Limb (tissue), 2 donors: ENCODE results near the gene CFH.
"Not testable (repeated sequence)": the region's sequence is repeated elsewhere in the genome, so short reads cannot be mapped to it uniquely, and the experiment has no call there.

Experiments
- DNase-seq, 2 donors: peaks; one replicate each; pipeline ENCODE4 v3.0.0-alpha.2; 2016; ENCODE audit errors: extremely low spot score in 2 of 2

The CFH gene

DNA sequence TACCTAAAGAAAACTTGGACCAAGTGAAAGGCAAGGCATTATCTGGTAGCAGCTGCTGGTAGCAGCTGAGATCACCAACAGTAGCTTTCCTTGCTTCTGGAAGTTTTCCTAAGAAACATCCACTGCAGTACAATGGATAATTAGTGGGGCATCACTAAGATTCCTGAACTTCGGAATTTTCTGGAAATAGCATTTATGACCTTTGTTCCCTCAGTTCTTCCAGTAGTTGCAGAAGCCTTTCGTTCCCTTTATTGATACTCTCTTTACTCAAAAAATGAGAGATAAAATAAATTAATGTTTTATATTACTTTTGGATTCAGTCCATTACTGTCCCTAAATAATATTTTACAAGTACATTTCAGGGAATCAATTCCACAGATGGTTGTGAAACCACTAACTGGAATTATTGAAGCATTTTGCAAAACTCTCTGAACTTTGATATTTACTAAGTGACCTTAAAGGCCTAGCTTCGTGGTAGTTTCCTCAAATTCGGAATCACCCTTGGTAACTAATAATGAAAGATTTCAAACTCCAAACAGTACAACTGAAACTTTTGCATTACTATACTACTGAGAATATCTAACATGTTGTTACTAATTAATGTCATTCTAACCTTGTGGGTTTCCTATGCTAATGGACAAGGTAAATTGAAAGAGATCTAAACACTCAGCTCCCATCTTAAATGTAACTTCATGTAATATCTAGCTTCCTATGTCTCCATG lies 113.3 kb downstream of the CFH start:
- not testable (repeated sequence) for DNase-seq

GRCh38 chr1:196769823-196770222 lies 118.0 kb downstream of the CFH start:
- DNase-seq, result not testable (repeated sequence)

DNA sequence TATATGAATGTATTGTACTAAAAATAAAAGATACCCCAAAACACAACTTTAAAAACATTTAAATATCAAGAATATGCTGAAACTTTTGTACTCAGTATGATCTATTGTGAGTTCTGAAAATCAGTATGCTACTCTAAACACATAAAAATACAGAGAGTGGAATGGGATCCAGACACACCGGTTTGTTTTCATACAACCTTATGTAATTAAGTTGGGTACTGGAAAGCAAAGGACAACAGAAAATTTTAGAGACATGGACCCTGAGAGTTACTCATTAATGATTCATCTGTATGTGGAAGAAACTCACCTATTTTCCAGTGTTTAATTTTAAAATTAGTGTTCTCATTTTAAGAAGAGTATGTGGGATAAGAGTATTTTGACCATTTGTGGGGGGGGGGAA lies 121.9 kb downstream of the CFH start:
- DNase-seq, result no peak

GRCh38 chr1:196774175-196774574 lies 122.3 kb downstream of the CFH start:
- DNase-seq, result peak in 1 of 2 donors; percentile 21

- DNase-seq, result no peak
Observed at GRCh38 chr1:196774603-196775002, 122.8 kb downstream of the CFH start, which contains the start of gene CFHR3. Gene CFHR3, plus strand, starts transcription at chr1:196774840. Its CDS starts 47 bp downstream, at chr1:196774887.

DNA sequence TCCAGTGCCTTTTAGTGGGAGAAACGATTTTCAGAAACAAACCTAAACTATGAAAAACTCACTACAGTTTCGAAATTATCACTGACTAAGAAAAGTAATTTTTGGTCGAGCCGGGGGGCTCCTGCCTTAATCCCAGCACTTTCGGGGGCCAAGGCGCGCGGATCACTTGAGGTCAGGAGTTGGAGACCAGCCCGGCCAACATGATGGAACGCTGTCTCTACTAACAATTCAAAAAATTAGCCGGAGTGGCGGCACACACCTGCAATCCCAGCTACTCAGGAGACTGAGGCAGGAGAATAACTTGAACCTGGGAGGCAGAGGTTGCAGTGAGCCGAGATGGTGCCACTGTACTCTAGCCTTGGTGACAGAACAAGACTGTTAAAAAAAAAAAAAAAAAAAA lies 125.8 kb downstream of the CFH start:
- DNase-seq, result no peak

GRCh38 chr1:196779093-196779492 lies 127.2 kb downstream of the CFH start:
- no peak for DNase-seq

DNA sequence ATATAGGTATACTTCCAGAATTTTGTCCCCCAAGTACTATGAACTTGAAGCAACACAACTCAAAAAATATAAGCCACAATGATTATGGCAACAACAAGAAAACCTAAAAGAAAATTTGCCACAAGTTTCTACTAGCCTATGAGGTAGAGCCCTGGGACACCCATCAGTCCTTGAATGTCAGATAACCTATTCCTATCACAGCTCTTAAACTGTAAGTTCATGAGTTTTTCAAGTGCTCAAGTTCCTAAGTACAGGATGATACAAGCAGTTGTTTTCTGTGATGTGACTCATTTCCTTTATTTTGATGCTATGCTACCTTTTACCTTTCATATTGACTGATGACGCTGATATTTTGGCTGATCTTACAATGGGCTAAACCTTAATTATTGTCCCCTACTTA lies 139.4 kb downstream of the CFH start:
- not testable (repeated sequence) for DNase-seq

DNA sequence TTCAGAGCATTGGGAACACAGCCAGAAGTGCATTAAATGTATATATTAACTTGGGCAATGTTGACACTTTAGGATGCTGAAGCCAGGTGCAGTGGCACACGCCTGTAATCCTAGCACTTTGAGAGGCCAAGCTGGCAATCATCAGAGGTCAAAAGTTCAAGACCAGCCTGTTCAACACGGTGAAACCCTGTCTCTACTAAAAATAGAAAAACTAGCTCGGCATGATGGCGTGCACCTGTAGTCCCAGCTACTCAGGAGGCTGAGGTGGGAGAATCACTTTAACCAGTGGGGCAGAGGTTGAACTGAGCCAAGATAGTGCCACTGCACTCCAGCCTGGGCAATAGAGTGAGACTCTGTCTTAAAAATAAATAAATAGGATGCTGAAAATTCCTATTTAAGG lies 142.3 kb downstream of the CFH start:
- DNase-seq, result not testable (repeated sequence)
